GM12864 (cell line): ENCODE measurements around the gene FAAH2.
A peak's percentile ranks its signal among the peaks of the same experiment; 100 is the strongest.

Source experiments
- DNase-seq: peaks from one replicate; pipeline ENCODE4 v3.0.0-alpha.2; 2011; ENCODE audit warnings: low read depth
- H3K4me3 ChIP-seq: 2 replicates; pipeline ENCODE4 v1.5.1; 2011; ENCODE audit warnings: mild to moderate bottlenecking, low read depth, low read length, control low read depth
- TF ChIP-seq, protein P1 (sequence below): IDR thresholded peaks from 2 replicates; pipeline ENCODE4 v1.5.1; 2011; ENCODE audit warnings: low read depth, mild to moderate bottlenecking, moderate library complexity, low read length, control low read depth, inconsistent platforms; ENCODE audit errors: missing control alignments

Gene FAAH2

DNA sequence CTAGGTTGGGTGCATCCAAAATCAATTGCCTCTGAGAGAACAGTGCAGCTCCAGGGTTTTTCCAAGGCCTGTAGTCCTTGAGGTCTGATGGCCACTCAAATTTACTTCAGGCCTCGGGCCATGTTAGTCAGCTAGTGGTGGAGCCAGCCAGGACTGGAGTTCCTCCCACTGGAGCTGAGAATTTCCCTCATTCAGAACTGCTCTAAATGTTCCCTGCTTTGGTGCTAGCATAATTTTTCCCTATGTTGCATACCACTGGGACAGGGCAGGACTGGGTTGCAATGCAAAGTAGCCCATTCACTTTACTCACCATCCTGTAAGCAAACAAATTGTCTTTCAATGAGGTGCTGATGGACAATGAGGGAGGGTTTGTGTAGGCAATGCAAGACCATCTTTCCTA is 159.3 kb downstream of the FAAH2 start:
- no peak for DNase-seq
- TF ChIP-seq, protein P1, sequence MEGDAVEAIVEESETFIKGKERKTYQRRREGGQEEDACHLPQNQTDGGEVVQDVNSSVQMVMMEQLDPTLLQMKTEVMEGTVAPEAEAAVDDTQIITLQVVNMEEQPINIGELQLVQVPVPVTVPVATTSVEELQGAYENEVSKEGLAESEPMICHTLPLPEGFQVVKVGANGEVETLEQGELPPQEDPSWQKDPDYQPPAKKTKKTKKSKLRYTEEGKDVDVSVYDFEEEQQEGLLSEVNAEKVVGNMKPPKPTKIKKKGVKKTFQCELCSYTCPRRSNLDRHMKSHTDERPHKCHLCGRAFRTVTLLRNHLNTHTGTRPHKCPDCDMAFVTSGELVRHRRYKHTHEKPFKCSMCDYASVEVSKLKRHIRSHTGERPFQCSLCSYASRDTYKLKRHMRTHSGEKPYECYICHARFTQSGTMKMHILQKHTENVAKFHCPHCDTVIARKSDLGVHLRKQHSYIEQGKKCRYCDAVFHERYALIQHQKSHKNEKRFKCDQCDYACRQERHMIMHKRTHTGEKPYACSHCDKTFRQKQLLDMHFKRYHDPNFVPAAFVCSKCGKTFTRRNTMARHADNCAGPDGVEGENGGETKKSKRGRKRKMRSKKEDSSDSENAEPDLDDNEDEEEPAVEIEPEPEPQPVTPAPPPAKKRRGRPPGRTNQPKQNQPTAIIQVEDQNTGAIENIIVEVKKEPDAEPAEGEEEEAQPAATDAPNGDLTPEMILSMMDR, result no peak

DNA sequence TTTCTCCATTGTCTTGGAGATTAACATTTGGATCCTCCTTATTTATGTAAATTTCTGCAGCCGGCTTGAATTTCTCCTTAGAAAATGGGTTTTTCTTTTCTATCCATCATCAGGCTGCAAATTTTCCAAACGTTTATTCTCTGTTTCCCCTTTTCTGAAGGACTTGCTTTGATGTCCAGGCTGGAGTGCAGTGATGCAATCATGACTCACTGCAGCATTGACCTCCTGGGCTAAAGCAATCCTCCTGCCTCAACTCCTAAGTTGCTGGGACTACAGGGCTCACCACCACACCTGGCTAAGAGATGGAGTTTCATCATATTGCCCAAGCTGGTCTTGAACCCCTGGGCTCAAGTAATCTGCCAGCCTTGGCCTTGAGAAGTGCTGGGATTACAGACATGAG is 161.3 kb downstream of the FAAH2 start:
- no peak for DNase-seq
- TF ChIP-seq, protein P1, result no peak
- H3K4me3 ChIP-seq, result no peak overlapping the region

More for the DNA sequence above, 159.3 kb downstream of the FAAH2 start:
- no peak overlapping the region for H3K4me3 ChIP-seq

DNA sequence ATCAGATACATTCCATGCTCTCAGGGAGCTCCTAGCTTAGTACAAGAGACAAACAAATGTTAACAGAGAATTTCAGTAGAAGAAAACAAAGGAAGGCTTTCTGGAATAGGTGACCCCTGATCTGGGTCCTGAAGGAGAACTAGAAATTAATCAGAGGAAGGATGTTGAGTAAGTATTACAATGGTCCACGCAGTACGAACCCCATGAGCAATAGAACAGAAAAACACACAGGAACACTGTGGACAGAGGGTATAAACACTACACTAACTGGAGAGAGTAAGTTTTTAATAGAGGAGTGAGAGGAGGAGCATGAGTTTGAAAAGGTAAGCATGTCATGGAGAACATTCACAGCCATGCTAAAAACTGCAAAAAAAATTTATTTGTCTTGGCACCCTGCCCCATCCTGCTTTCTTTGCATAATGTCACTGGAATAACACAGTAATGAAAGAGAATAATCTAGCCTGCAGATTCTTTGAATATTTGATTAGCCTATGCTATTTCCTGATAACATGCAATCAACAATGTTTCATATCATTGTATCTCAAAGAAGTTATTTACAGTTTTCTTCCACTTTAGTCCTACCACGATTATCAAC is 165.0 kb downstream of the FAAH2 start:
- H3K4me3 ChIP-seq, result no peak overlapping the region
- TF ChIP-seq, protein P1, result no peak
- DNase-seq, result no peak

DNA sequence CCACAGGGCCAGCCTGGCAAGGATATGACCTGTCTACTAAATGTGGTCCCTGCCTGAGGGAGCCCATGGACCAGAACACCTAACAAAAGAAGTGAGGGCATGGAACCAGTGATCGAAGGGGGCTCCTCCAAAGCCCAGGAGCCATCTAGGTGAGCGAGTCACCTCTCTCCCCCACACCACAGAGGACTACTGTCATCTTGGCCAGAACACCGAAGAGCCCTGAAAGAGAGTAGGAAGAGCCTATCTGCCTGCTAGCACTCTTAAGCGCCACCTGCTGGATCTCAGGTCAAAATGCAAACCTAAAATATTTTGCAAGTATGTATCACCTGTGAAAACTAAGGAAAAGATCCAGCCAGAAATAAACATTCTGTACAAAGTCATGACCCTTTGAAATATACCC is 167.4 kb downstream of the FAAH2 start:
- DNase-seq, result peak; percentile 4
- no peak overlapping the region for H3K4me3 ChIP-seq
- TF ChIP-seq, protein P1, result peak; percentile 53

DNA sequence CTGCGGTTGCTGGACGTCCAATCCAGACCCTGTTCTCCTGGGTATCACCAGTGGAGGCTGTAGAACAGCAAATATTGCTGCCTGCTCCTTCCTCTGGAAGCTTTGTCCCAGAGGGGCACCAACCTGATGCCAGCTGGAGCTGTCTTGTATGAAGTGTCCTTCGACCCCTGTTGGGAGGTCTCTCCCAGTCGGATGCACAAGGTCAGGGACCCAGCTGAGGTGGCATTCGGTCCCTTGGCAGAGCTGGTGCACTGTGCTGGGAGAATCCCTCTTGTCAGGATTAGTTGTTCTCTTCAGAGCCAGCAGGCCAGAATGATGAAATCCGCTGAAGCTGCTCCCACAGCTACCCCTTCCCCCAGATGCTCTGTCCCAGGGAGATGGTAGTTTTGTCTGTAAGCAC is 195.0 kb downstream of the FAAH2 start:
- H3K4me3 ChIP-seq, result no peak overlapping the region
- TF ChIP-seq, protein P1, result no peak
- no peak for DNase-seq

DNA sequence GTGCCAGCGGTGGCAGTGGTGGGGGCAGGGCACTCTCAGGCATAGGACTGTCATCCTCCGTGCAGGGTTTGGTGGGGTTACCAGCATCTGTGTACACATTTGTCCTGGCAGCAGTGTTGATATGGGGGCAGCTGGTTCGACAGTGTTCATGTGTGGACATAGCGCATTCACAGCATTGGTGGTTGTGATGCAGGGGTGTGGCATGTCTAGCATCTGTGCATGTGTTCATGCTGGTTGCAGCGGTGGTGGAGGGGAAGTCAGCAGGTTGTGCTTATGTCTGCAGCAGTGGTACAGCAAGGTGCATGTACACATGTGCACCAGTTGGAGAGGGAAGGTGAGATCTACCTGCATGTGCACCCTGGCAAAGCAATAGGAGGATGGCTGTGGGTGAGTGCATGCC is 230.0 kb downstream of the FAAH2 start:
- no peak overlapping the region for H3K4me3 ChIP-seq
- TF ChIP-seq, protein P1, result no peak
- no peak for DNase-seq

DNA sequence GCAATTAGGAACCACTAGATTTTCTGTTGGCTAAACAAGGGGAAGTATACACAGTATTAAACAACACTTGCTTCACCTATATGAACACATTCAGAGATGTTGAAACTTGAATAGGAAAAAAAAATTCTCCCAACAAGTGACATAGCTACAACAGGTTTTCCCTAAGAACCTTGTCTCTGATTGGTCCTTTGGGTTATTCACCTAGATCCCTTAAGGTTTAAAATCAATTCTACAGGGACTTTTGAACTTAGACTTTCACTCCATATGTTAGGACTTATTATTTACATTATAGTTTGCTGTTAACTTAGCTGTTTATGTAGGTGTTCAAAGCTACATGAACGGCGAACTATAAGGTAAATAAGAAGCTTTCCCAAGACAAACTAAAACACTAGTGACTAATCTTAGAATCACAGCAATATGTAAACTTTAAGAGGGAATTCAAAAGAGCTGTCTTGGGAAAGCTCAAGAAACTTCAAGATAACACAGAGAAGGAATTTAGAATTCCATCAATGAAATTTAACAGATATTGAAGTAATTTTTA is 233.1 kb downstream of the FAAH2 start:
- H3K4me3 ChIP-seq, result no peak overlapping the region
- no peak for DNase-seq
- TF ChIP-seq, protein P1, result no peak
